Panc1 (cell line): ENCODE data around the gene FTO. TPM values are rescaled to one million over a fixed set of nuclear protein-coding genes. Genes with fewer than 3 reads are reported as not detected.

Experiments used
- ATAC-seq: fragments of 200-7000 bp; cut with Tn5 transposase; 2 replicates; pipeline ENCODE4 v1.9.1; 2020; ENCODE audit warnings: mild to moderate bottlenecking, moderate library complexity
- BruUV-seq: library from RNA; stranded (reverse); fragments of 400-500 nt; replicated peaks from 2 replicates; lab custom pipeline; 2021; lab: Mats Ljungman, UMichigan
- CTCF ChIA-PET: fragments of 300-600 bp; sonication (Branson Sonifier 250); formaldehyde crosslinking; loops from one replicate; lab custom pipeline; 2022; ENCODE audit warnings: antibody characterized with exemption; lab: Charles Lee
- POLR2A ChIA-PET: fragments of 300-600 bp; sonication (Branson Sonifier 250); formaldehyde crosslinking; loops from one replicate; lab custom pipeline; 2022; ENCODE audit warnings: antibody characterized with exemption; lab: Charles Lee
- DNase-seq: peaks from one replicate; pipeline ENCODE4 v3.0.0-alpha.2; 2010; ENCODE audit warnings: low read depth, low spot score
- H3K27ac ChIP-seq: 2 replicates; pipeline ENCODE4 v1.5.1; 2011; ENCODE audit warnings: mild to moderate bottlenecking, low read length, inconsistent platforms
- H3K27me3 ChIP-seq: fragments of 200-500 bp; sonication (Bioruptor generic); 2 replicates; pipeline ENCODE4 v1.6.0; 2014; ENCODE audit warnings: low read length, inconsistent platforms; ENCODE audit not compliant: control insufficient read depth, insufficient read depth
- H3K36me3 ChIP-seq: fragments of 200-500 bp; sonication (Bioruptor generic); 2 replicates; pipeline ENCODE4 v1.5.1; 2014; ENCODE audit warnings: inconsistent platforms, mild to moderate bottlenecking, low read length, moderate library complexity; ENCODE audit not compliant: control insufficient read depth, insufficient read depth
- H3K4me1 ChIP-seq: 2 replicates; pipeline ENCODE4 v1.5.1; 2011; ENCODE audit warnings: inconsistent platforms, mild to moderate bottlenecking, low read length, moderate library complexity; ENCODE audit not compliant: control insufficient read depth, insufficient read depth
- H3K4me3 ChIP-seq, 2 experiments: 2 replicates each; pipeline ENCODE4 v1.5.1; 2011 to 2012; ENCODE audit warnings: low read depth in 2 of 2, low read length in 2 of 2, mild to moderate bottlenecking in 2 of 2, inconsistent platforms in 1 of 2, moderate library complexity in 1 of 2
- H3K9me3 ChIP-seq: fragments of 200-500 bp; sonication (Bioruptor generic); 2 replicates; pipeline ENCODE4 v1.5.1; 2014; ENCODE audit warnings: low read depth, mild to moderate bottlenecking, inconsistent platforms, low read length, moderate library complexity; ENCODE audit not compliant: control insufficient read depth, insufficient read depth
- CTCF ChIP-seq: fragments of 450-650 bp; IDR thresholded peaks from 2 replicates; pipeline ENCODE4 v1.5.1; 2017; ENCODE audit warnings: mild to moderate bottlenecking
- POLR2AphosphoS5 ChIP-seq: IDR thresholded peaks from 2 replicates; pipeline ENCODE4 v1.6.1; 2012; ENCODE audit warnings: mild to moderate bottlenecking, low read depth, low read length, moderate library complexity
- REST ChIP-seq, 2 experiments: IDR thresholded peaks; 2 replicates each; pipeline ENCODE4 v1.6.1; 2011 to 2012; ENCODE audit warnings: low read depth in 2 of 2, control low read depth in 1 of 2, low read length in 1 of 2, mild to moderate bottlenecking in 1 of 2, moderate library complexity in 1 of 2; ENCODE audit not compliant: insufficient read depth in 1 of 2
- SIN3A ChIP-seq: IDR thresholded peaks from 2 replicates; pipeline ENCODE4 v1.6.1; 2012; ENCODE audit warnings: low read depth, mild to moderate bottlenecking, low read length, moderate library complexity, borderline replicate concordance; ENCODE audit not compliant: insufficient read depth
- TCF7L2 ChIP-seq: IDR thresholded peaks from 2 replicates; pipeline ENCODE4 v1.6.1; 2011; ENCODE audit warnings: mild to moderate bottlenecking, low read depth, low read length, inconsistent platforms
- in situ Hi-C: cut with HindIII; loops from 2 replicates; pipeline ENCODE4 v1.10.0; 2016; ENCODE audit warnings: low sequenced_read_pairs, low pct_unique_long_range_greater_than_20kb
- intact Hi-C: fragments of 100-400 bp; cut with micrococcal nuclease; formaldehyde crosslinking; loops from one replicate; pipeline ENCODE4 v1.10.0; 2022; ENCODE audit not compliant: unreplicated experiment
- total RNA-seq: library from RNA; stranded (reverse); gene quantifications from one replicate; pipeline ENCODE4 v1.2.1, GENCODE V29; 2021; ENCODE audit not compliant: unreplicated experiment

FTO gene
- total RNA-seq, 1 experiment from 2014 or later: 38.2 TPM

- Histone ChIP-seq H3K4me1 (no peaks in the 10 kb centered on the region), H3K9me3 (peaks cover 4% of the 10 kb centered on the region; the same call in 1 of the 2 replicates), H3K27me3 (no peaks in the 10 kb centered on the region), H3K4me3 (no peak overlapping the region), H3K27ac (no peak overlapping the region), H3K36me3 (no peaks in the 10 kb centered on the region)
- POLR2A ChIA-PET: no interaction called here
- TF ChIP-seq POLR2AphosphoS5 (no peak), SIN3A (no peak), CTCF (no peak), REST (IDR thresholded peaks at IDR 0.05; ENCODE audit: insufficient read depth in 1 of 2, low read depth in 2 of 2, low read length in 1 of 2) (no peak), TCF7L2 (no peak)
- intact Hi-C loops (no loop called here), in situ Hi-C loops (no loop called here)
- ATAC-seq (no peak), DNase-seq (no peak)
- BruUV-seq: no TSS peak
- CTCF ChIA-PET: no interaction called here
Measured at GRCh38 chr16:54033747-54034146, 329.8 kb downstream of the FTO start.

GRCh38 chr16:54034684-54035083 is 330.7 kb downstream of the FTO start:
- H3K27ac ChIP-seq: no peak overlapping the region
- peaks cover 4% of the 10 kb centered on the region; the same call in 1 of the 2 replicates for H3K9me3 ChIP-seq
- TF ChIP-seq REST (IDR thresholded peaks at IDR 0.05; ENCODE audit: insufficient read depth in 1 of 2, low read depth in 2 of 2, low read length in 1 of 2): no peak
- TF ChIP-seq TCF7L2: no peak
- no peak for TF ChIP-seq SIN3A
- no peak for TF ChIP-seq POLR2AphosphoS5
- TF ChIP-seq CTCF: no peak
- H3K36me3 ChIP-seq: no peaks in the 10 kb centered on the region
- in situ Hi-C loops: no loop called here
- no peak for ATAC-seq
- H3K4me3 ChIP-seq: no peak overlapping the region
- no TSS peak for BruUV-seq
- no peaks in the 10 kb centered on the region for H3K27me3 ChIP-seq
- POLR2A ChIA-PET: no interaction called here
- no peaks in the 10 kb centered on the region for H3K4me1 ChIP-seq
- CTCF ChIA-PET: no interaction called here
- intact Hi-C loops: no loop called here
- DNase-seq: no peak
